Effector memory CD4-positive, alpha-beta T cell (primary cell): Measurements from ENCODE around the gene TMPRSS6.

Source experiments
- DNase-seq, 3 donors: peaks; one replicate each; pipeline ENCODE4 v3.0.0-alpha.2; 2020
- H3K27ac ChIP-seq: 2 replicates; pipeline ENCODE4 v1.7.0; 2013; ENCODE audit warnings: mild to moderate bottlenecking, low read length, moderate library complexity; ENCODE audit not compliant: insufficient read depth, poor library complexity, severe bottlenecking
- H3K27me3 ChIP-seq: replicated peaks from 2 replicates; pipeline ENCODE4 v1.7.0; 2013; ENCODE audit warnings: mild to moderate bottlenecking, low read length; ENCODE audit not compliant: insufficient read depth, control insufficient read depth, poor library complexity, severe bottlenecking
- H3K36me3 ChIP-seq: 2 replicates; pipeline ENCODE4 v1.7.0; 2013; ENCODE audit warnings: mild to moderate bottlenecking, low read length, moderate library complexity; ENCODE audit not compliant: control insufficient read depth, insufficient read depth
- H3K4me1 ChIP-seq: 2 replicates; pipeline ENCODE4 v1.7.0; 2013; ENCODE audit warnings: low read length, mild to moderate bottlenecking; ENCODE audit not compliant: control insufficient read depth, insufficient read depth, poor library complexity, severe bottlenecking
- H3K4me3 ChIP-seq: 2 replicates; pipeline ENCODE4 v1.7.0; 2013; ENCODE audit warnings: low read length, low read depth, mild to moderate bottlenecking; ENCODE audit not compliant: insufficient read depth, poor library complexity, severe bottlenecking
- H3K9me3 ChIP-seq: 2 replicates; pipeline ENCODE4 v1.7.0; 2013; ENCODE audit warnings: mild to moderate bottlenecking, low read length, moderate library complexity; ENCODE audit not compliant: control insufficient read depth

The TMPRSS6 gene

DNA sequence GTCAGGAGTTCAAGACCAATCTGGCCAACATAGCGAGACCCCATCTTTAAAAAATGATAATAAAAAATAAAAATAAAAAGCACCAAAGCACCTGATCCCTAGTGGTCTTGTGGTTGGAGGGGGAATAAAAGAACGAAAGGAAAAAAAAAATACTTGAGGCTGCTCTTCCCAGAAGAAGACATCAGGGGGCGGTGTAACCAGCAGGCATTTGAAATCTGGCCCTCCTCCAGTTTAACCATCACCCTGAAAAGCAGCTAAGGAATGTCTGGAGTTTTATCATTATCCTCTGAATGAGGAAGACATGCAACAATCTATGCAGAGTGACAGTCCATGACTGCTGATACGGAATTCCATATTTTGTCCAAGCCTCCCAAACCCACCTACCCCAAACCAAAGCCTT is 63.6 kb downstream of the TMPRSS6 start:
- H3K27ac ChIP-seq: no peak overlapping the region
- H3K36me3 ChIP-seq: no peaks in the 10 kb centered on the region
- no peaks in the 10 kb centered on the region for H3K9me3 ChIP-seq
- no peak overlapping the region for H3K4me3 ChIP-seq
- no peaks in the 10 kb centered on the region for H3K4me1 ChIP-seq
- DNase-seq: no peak
- no peaks in the 10 kb centered on the region for H3K27me3 ChIP-seq

DNA sequence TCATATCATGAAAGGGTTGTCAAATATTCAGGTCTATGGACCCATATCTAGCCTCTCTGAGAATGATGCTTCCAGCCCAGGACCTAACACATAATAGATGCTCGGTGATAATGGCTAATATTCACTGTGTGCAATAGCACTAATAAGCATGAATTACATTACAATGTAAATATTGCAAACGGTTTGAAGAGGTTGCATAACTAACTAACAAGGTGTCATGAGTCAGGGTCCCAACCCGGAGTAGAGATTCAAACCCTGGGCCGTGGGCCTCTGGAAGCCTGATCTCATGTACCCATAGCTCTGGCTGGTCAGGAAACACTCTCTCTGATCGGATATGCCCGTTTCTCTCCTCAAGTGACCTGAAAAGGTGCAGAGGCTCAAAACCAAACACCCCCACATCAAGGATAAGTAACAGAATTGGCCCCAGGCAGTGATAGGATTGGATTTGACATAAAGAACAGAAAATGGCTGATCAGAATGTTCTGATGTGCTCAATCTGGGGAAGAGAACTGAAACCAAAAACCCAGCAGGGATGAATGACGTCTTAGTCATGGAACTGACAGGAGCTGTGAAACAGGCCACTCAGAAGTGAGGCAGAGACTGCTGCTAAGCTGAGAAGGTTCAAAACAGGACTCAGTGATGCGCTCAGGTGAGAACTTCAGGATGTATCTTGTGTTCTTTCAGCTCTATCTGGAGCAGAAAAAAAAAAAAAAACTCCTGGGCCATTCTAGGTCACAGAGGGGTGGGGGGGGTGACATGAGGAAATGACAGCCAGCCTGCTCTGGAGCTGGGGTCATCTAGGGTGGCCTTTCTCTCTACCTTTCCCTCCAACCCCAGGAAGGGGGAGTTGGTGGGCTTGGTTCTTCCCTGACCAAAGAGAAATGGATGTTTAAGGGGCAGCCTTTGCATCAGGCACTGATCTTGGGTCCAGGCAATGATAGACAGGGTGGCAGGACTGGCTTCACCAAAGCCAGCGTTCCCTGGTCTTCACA is 64.6 kb downstream of the TMPRSS6 start:
- Histone ChIP-seq H3K9me3 (no peaks in the 10 kb centered on the region), H3K4me3 (no peak overlapping the region), H3K4me1 (no peaks in the 10 kb centered on the region), H3K36me3 (no peaks in the 10 kb centered on the region), H3K27me3 (no peaks in the 10 kb centered on the region), H3K27ac (no peak overlapping the region)
- no peak for DNase-seq

GRCh38 chr22:37043828-37044538 is 65.5 kb downstream of the TMPRSS6 start:
- Histone ChIP-seq H3K4me1 (no peaks in the 10 kb centered on the region), H3K36me3 (no peaks in the 10 kb centered on the region), H3K4me3 (no peak overlapping the region), H3K27ac (no peak overlapping the region), H3K27me3 (no peaks in the 10 kb centered on the region), H3K9me3 (no peaks in the 10 kb centered on the region)
- DNase-seq: no peak

DNA sequence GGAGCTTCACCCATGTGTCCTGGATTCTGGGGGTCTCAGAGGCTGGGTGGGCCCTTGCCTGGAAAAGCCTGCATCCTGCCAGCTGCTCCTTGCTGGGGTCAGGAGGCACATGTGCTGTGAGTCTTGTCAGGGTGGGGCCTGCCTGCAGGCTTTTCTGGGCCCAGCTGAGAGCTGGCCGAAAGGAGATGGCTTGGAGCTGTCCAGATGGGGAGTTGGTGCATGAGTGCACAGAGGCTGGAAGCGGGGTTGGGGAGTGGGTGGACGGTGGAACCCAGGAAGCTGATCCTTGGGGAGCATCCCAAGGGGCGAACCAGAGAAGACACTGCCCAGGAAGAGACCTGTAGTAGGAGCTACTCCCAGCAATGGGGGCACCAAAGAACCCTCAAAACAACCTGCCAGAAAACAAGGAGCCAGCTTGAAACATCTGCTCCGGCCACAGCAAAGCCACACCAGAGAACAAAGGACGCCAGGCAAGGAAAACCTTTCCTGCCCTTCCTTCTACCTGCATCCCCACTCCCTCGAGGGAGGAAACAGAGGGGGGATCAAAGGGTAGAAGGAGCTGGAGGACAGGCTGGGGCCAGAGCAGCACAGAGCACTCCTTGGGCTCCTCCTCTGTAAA is 66.2 kb downstream of the TMPRSS6 start:
- Histone ChIP-seq H3K9me3 (no peaks in the 10 kb centered on the region), H3K27ac (no peak overlapping the region), H3K27me3 (no peaks in the 10 kb centered on the region), H3K4me1 (no peaks in the 10 kb centered on the region), H3K36me3 (no peaks in the 10 kb centered on the region), H3K4me3 (no peak overlapping the region)
- DNase-seq: no peak

DNA sequence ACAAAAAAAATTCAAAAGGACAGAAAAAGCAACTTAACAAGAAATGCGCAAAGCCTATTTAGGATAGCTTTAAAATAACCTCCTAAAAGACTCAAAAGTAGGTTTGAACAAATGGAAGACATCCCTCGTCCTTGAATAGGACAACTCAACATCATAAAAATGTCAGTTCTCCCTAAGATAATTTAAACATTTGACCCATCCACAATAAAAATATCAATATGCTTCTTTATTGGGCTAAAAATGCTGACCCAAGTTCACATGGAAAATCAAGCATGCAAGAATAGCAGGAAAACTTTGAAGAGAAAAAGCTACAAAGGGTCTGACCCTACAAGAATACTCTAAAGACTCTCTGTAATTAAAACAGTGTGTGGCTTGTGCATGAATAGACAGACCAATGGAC is 70.0 kb downstream of the TMPRSS6 start:
- Histone ChIP-seq H3K27me3 (peaks cover 5% of the 10 kb centered on the region), H3K4me3 (no peak overlapping the region), H3K27ac (no peak overlapping the region), H3K9me3 (no peaks in the 10 kb centered on the region), H3K36me3 (no peaks in the 10 kb centered on the region), H3K4me1 (no peaks in the 10 kb centered on the region)
- no peak for DNase-seq

- Histone ChIP-seq H3K36me3 (no peaks in the 10 kb centered on the region), H3K4me3 (no peak overlapping the region), H3K27ac (no peak overlapping the region), H3K4me1 (no peaks in the 10 kb centered on the region), H3K27me3 (peaks cover 5% of the 10 kb centered on the region), H3K9me3 (no peaks in the 10 kb centered on the region)
- DNase-seq: no peak
These were observed 71.8 kb downstream of the TMPRSS6 start for GRCh38 chr22:37037669-37038068.

DNA sequence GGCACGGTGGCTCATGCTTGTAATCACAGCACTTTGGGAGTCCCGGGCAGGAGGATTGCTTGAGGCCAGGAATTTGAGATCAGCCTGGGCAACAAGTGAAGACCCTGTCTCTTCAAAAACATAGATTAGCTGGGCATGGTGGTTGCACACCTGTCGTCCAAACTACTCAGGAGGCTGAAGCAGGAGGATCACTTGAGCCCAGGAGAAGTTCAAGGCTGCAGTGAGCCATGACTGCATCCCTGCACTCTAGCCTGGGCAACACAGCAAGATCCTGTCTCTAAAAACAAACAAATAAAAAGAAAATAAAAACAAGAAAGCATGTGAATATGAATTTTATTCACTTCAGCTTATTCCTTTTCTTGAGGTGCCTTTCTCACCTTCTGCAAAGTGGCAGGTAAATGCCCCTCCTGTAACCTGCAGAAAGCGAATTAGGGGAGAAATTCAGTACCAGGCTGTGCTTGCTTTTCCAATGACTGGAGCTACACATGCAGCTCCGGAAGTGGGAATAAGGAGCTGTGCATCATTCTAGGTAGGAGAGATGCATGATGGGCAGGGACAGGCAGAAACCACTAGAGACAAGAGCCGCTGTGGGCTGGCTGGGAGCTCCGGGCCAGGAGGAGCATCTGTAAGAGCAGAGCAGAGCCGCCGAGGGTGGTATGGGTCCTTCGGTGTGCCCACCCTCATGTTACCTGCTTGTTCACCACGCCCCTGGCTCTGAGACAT is 72.7 kb downstream of the TMPRSS6 start:
- H3K4me1 ChIP-seq: no peaks in the 10 kb centered on the region
- no peaks in the 10 kb centered on the region for H3K9me3 ChIP-seq
- no peaks in the 10 kb centered on the region for H3K36me3 ChIP-seq
- no peak overlapping the region for H3K27ac ChIP-seq
- no peak for DNase-seq
- H3K27me3 ChIP-seq: peaks cover 5% of the 10 kb centered on the region
- H3K4me3 ChIP-seq: no peak overlapping the region

DNA sequence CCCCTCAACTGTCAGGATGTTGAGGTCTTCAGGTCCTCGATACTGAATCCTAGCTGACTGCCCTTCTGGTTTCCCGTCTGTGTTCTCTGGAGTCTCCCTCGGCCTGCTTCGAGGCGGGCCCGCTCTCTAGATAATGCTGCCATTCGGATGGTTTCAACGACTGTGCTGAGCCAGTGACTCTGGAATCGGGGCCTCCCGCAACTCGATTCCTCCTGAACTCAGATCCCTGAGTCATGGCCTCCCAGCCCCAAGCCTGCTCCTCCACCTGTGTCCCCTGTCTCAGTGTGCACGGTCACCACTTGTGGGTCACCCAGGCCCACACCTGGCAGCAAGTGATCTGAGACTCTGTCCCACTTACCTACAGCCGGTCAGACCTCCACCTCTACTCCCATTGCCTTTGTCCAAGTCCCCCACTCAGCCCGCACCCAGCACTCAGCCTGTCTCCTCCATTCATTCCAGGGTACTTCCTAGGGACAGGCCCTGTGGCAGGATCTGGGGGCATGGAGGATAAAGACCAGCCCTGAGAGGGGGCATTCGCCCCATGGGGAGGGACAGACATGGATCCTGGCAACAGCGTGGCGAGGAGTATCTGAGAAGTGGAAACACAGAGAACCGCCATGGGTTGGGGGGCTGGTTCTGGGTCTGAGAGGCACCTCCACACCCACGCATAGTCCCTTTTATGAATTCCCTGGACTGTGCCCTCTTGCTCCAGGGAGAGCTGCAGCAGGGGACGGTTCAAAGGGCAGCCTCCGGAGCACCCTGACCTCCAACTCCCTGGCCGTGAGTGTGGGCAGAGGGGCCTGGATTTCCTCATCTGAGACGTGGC is 75.7 kb downstream of the TMPRSS6 start:
- no peak for DNase-seq
- no peaks in the 10 kb centered on the region for H3K4me1 ChIP-seq
- H3K27ac ChIP-seq: no peak overlapping the region
- H3K36me3 ChIP-seq: no peaks in the 10 kb centered on the region
- no peaks in the 10 kb centered on the region for H3K9me3 ChIP-seq
- peaks cover 5% of the 10 kb centered on the region for H3K27me3 ChIP-seq
- no peak overlapping the region for H3K4me3 ChIP-seq
